Hepatocyte (in vitro differentiated cells): ENCODE results near the gene RXRA.

ENCODE experiments used
- EZH2 ChIP-seq: fragments of 200-600 bp; sonication (generic); IDR thresholded peaks from 2 replicates; pipeline ENCODE4 v1.6.1; 2016; ENCODE audit warnings: antibody characterized with exemption, mild to moderate bottlenecking, borderline replicate concordance
- TF ChIP-seq, protein P1 (sequence below): fragments of 200-600 bp; sonication (generic); IDR thresholded peaks from 2 replicates; pipeline ENCODE4 v1.5.1; 2016; ENCODE audit warnings: antibody characterized with exemption, mild to moderate bottlenecking; ENCODE audit not compliant: poor library complexity

DNA sequence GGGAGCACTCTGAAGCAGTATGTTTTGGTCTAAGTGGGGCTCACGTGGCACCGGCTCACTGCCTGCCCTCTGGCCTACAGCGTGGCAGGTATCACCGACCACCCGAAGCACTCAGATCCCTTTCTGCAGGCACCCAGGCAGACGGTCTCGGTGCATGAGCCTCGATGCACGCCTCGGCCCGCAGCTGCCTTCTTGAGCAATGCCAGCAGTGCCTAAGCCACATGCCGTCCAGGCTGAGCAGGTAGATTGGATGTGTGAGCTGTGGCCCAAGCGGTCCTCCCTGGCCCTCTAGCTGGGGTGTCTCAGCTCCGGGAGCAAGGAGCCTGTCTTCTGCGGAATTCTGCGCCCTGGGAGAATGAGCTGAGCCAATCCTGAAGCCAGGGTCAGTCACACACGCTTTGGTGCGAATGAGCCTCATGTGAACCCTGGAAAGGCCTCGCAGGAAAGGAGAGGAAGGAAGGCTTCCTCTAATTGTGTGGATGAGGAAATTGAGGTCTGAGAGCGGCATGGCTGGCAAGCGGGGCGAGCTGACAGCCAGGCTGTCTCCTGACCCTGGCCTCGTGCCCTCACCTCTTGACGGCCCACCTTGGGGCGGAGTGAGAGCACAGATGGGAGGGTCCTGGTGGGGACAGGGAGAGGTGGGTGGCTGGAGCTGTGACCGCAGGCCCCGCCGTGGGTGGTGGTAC, 14.4 kb downstream of the RXRA start:
- TF ChIP-seq, protein P1, sequence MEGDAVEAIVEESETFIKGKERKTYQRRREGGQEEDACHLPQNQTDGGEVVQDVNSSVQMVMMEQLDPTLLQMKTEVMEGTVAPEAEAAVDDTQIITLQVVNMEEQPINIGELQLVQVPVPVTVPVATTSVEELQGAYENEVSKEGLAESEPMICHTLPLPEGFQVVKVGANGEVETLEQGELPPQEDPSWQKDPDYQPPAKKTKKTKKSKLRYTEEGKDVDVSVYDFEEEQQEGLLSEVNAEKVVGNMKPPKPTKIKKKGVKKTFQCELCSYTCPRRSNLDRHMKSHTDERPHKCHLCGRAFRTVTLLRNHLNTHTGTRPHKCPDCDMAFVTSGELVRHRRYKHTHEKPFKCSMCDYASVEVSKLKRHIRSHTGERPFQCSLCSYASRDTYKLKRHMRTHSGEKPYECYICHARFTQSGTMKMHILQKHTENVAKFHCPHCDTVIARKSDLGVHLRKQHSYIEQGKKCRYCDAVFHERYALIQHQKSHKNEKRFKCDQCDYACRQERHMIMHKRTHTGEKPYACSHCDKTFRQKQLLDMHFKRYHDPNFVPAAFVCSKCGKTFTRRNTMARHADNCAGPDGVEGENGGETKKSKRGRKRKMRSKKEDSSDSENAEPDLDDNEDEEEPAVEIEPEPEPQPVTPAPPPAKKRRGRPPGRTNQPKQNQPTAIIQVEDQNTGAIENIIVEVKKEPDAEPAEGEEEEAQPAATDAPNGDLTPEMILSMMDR: no peak
- TF ChIP-seq EZH2: no peak
